A549 (cell line): Measurements from ENCODE around the gene URB2. TPM values are rescaled to one million over a fixed set of nuclear protein-coding genes. Genes with fewer than 3 reads are reported as not detected.

ENCODE experiments used
- ATAC-seq, 2 experiments: fragments of 200-7000 bp in 1 of 2; fragments of >200 bp in 1 of 2; cut with Nextera tagmentation in 1 of 2; cut with Tn5 transposase in 1 of 2; 3 replicates each; pipeline versions ENCODE4 v1.8.0 to v1.9.1; 2018 to 2020; ENCODE audit warnings: mild to moderate bottlenecking in 1 of 2, moderate library complexity in 1 of 2
- CTCF ChIA-PET: fragments of 300-600 bp; sonication (Branson Sonifier 250); formaldehyde crosslinking; extraction: SDS; loops from one replicate; lab custom pipeline; 2021; ENCODE audit warnings: antibody characterized with exemption, inconsistent platforms; lab: Yijun Ruan, JAX
- POLR2A ChIA-PET: fragments of 350-600 bp; formaldehyde crosslinking; extraction: SDS; loops from one replicate; lab custom pipeline; 2021; ENCODE audit warnings: antibody characterized with exemption, inconsistent platforms; lab: Yijun Ruan, JAX
- DNase-seq, 2 experiments: peaks; one replicate each; pipeline versions ENCODE4 v3.0.0 to v3.0.0-alpha.2; 2011 to 2016; ENCODE audit warnings: low read depth in 1 of 2, low spot score in 1 of 2
- FAIRE-seq: peaks from 2 replicates; lab custom pipeline; 2011; peaks lifted over from hg19 to GRCh38; lab: Jason Lieb, UNC
- H3K27ac ChIP-seq, 2 experiments: fragments of >200 bp; sonication (Bioruptor Twin); formaldehyde crosslinking; 3 replicates each; pipeline ENCODE4 v1.5.1; 2016 to 2017
- H3K4me1 ChIP-seq: fragments of >200 bp; sonication (Bioruptor Twin); formaldehyde crosslinking; 3 replicates; pipeline ENCODE4 v1.6.1; 2016
- H3K4me2 ChIP-seq: fragments of >200 bp; sonication (Bioruptor Twin); formaldehyde crosslinking; 3 replicates; pipeline ENCODE4 v1.6.1; 2016
- H3K4me3 ChIP-seq: fragments of >200 bp; sonication (Bioruptor Twin); formaldehyde crosslinking; 3 replicates; pipeline ENCODE4 v1.5.1; 2016
- H3K9me3 ChIP-seq: fragments of >200 bp; sonication (Bioruptor Twin); formaldehyde crosslinking; 3 replicates; pipeline ENCODE4 v1.6.1; 2016
- CBX2 ChIP-seq: fragments of 200-600 bp; sonication (generic); IDR thresholded peaks from 2 replicates; pipeline ENCODE4 v1.6.1; 2016; ENCODE audit warnings: low read depth, mild to moderate bottlenecking, borderline replicate concordance
- CBX8 ChIP-seq: fragments of 200-600 bp; sonication (generic); IDR thresholded peaks from 2 replicates; pipeline ENCODE4 v1.6.1; 2016
- CHD4 ChIP-seq: fragments of 200-600 bp; sonication (generic); IDR thresholded peaks from 2 replicates; pipeline ENCODE4 v1.6.1; 2016; ENCODE audit warnings: antibody characterized with exemption, mild to moderate bottlenecking, borderline replicate concordance
- CTCF ChIP-seq: fragments of >200 bp; sonication (Bioruptor Twin); formaldehyde crosslinking; IDR thresholded peaks from 3 replicates; pipeline ENCODE4 v1.5.1; 2016
- ESRRA ChIP-seq: fragments of 150-350 bp; IDR thresholded peaks from 2 replicates; pipeline ENCODE4 v1.6.1; 2014; ENCODE audit warnings: mild to moderate bottlenecking, low read length, borderline replicate concordance
- FOSB ChIP-seq: fragments of 250-450 bp; sonication (Bioruptor Pico); IDR thresholded peaks from 2 replicates; pipeline ENCODE4 v1.5.0; 2020; ENCODE audit warnings: mild to moderate bottlenecking, moderate library complexity
- FOSL2 ChIP-seq, 2 experiments: fragments of 450-650 bp in 1 of 2; fragments of >200 bp in 1 of 2; sonication (Bioruptor Twin) in 1 of 2; formaldehyde crosslinking; IDR thresholded peaks; 2 replicates each; pipeline versions ENCODE4 v1.5.0 to v1.6.1; 2016 to 2020; ENCODE audit warnings: mild to moderate bottlenecking in 1 of 2, moderate library complexity in 1 of 2
- HEYL ChIP-seq: fragments of 250-450 bp; sonication (Bioruptor Pico); IDR thresholded peaks from 2 replicates; pipeline ENCODE4 v1.8.0; 2021; ENCODE audit warnings: mild to moderate bottlenecking, moderate library complexity
- HOXB13 ChIP-seq: fragments of 250-450 bp; sonication (Bioruptor Pico); IDR thresholded peaks from 2 replicates; pipeline ENCODE4 v1.5.0; 2020; ENCODE audit warnings: low read depth, mild to moderate bottlenecking, moderate library complexity
- HOXB5 ChIP-seq: fragments of 250-450 bp; sonication (Bioruptor Pico); IDR thresholded peaks from 2 replicates; pipeline ENCODE4 v1.5.0; 2020; ENCODE audit warnings: mild to moderate bottlenecking, moderate library complexity
- MYC ChIP-seq: IDR thresholded peaks from 2 replicates; pipeline ENCODE4 v1.6.1; 2012; ENCODE audit warnings: mild to moderate bottlenecking, inconsistent platforms, low read length, improper control_type of control experiment, borderline replicate concordance
- NPAS2 ChIP-seq: fragments of 250-450 bp; sonication (Bioruptor Pico); IDR thresholded peaks from 2 replicates; pipeline ENCODE4 v1.8.0; 2022; ENCODE audit warnings: mild to moderate bottlenecking, moderate library complexity, borderline replicate concordance
- RAD21 ChIP-seq, 2 experiments: fragments of >200 bp in 1 of 2; sonication (Bioruptor Twin) in 1 of 2; formaldehyde crosslinking in 1 of 2; IDR thresholded peaks in 1 of 2; conservative IDR thresholded peaks in 1 of 2; 2 replicates in 1 of 2; 3 replicates in 1 of 2; pipeline ENCODE4 v1.6.1; 2012 to 2018; ENCODE audit warnings: inconsistent platforms in 1 of 2
- RCOR1 ChIP-seq: fragments of 150-350 bp; IDR thresholded peaks from 2 replicates; pipeline ENCODE4 v1.6.1; 2014; ENCODE audit warnings: antibody characterized with exemption, low read length, low read depth
- RFX5 ChIP-seq: fragments of 450-650 bp; IDR thresholded peaks from 2 replicates; pipeline ENCODE4 v1.7.1; 2014; ENCODE audit warnings: antibody characterized with exemption, mild to moderate bottlenecking, moderate library complexity
- SREBF2 ChIP-seq: fragments of 450-650 bp; IDR thresholded peaks from 2 replicates; pipeline ENCODE4 v1.6.1; 2014; ENCODE audit warnings: mild to moderate bottlenecking, moderate library complexity
- TFCP2L1 ChIP-seq: fragments of 250-450 bp; sonication (Bioruptor Pico); IDR thresholded peaks from 2 replicates; pipeline ENCODE4 v1.5.0; 2021; ENCODE audit warnings: mild to moderate bottlenecking
- ZFP36 ChIP-seq: fragments of 450-650 bp; IDR thresholded peaks from 2 replicates; pipeline ENCODE4 v1.6.1; 2014; ENCODE audit warnings: borderline replicate concordance; ENCODE audit not compliant: partially characterized antibody
- ZSCAN20 ChIP-seq: fragments of 250-450 bp; sonication (Bioruptor Pico); IDR thresholded peaks from 2 replicates; pipeline ENCODE4 v1.8.0; 2022; ENCODE audit warnings: mild to moderate bottlenecking, moderate library complexity
- WGBS: methylation state at CpG from one replicate; pipeline ENCODE4 v1.1.6; 2017; ENCODE audit errors: missing lambda C conversion rate; 5-methylcytosine and 5-hydroxymethylcytosine counted together
- polyA plus RNA-seq, 4 experiments: library from polyadenylated mRNA; depleted of rRNA in 3 of 4; stranded (reverse); fragments of >200 nt; fragmentation: RNase III in 1 of 4; extraction: RNeasy Plus Mini Kit Qiagen cat#74134 plus additional on column Dnase treatment in 1 of 4; gene quantifications; 2 replicates in 3 of 4; 3 replicates in 1 of 4; pipeline ENCODE4 v1.2.3, GENCODE V29; 2011 to 2017
- TF ChIP-seq, protein P1 (sequence below): IDR thresholded peaks from 2 replicates; pipeline ENCODE4 v1.6.1; 2012
- TF ChIP-seq, protein P2 (sequence below): fragments of >200 bp; sonication (Bioruptor Twin); formaldehyde crosslinking; IDR thresholded peaks from 2 replicates; pipeline ENCODE4 v1.6.1; 2016
- TF ChIP-seq, protein P3 (sequence below): fragments of 250-450 bp; sonication (Bioruptor Pico); IDR thresholded peaks from 2 replicates; pipeline ENCODE4 v1.5.0; 2020; ENCODE audit warnings: low read depth, mild to moderate bottlenecking, moderate library complexity

URB2 gene
- polyA plus RNA-seq, 2 of the 4 experiments (the other 2 are of a cell fraction): 13.7 to 15.7 TPM

- ChIA-PET POLR2A (no interaction called here), CTCF (interaction anchor here (0.6 to 4.3 kb wide), 2 partner anchors 11 to 123 kb away, joined by 3 to 26 read pairs; no protein-coding TSS in a partner anchor)
- DNase-seq (no peak), ATAC-seq (no peak), FAIRE-seq (no peak)
- WGBS: 94% methylated on average over 4 of the region's 4 CpGs
- TF ChIP-seq ZFP36: no peak
- no peak for TF ChIP-seq HOXB13 (CRISPR knock-in tag)
- TF ChIP-seq ZSCAN20 (CRISPR knock-in tag): no peak
- TF ChIP-seq RAD21 (conservative IDR thresholded peaks at IDR 0.05 in 1 of 2, IDR thresholded peaks at IDR 0.05 in 1 of 2): no peak
- TF ChIP-seq RCOR1: no peak
- TF ChIP-seq FOSL2 (IDR thresholded peaks at IDR 0.05): no peak
- TF ChIP-seq FOSL2 (CRISPR knock-in tag; IDR thresholded peaks at IDR 0.05): no peak
- no peak for TF ChIP-seq ESRRA
- TF ChIP-seq, protein P1, sequence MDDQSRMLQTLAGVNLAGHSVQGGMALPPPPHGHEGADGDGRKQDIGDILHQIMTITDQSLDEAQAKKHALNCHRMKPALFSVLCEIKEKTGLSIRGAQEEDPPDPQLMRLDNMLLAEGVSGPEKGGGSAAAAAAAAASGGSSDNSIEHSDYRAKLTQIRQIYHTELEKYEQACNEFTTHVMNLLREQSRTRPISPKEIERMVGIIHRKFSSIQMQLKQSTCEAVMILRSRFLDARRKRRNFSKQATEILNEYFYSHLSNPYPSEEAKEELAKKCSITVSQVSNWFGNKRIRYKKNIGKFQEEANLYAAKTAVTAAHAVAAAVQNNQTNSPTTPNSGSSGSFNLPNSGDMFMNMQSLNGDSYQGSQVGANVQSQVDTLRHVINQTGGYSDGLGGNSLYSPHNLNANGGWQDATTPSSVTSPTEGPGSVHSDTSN: no peak
- TF ChIP-seq CHD4: no peak
- TF ChIP-seq RFX5: no peak
- TF ChIP-seq CTCF: no peak
- no peak for TF ChIP-seq SREBF2
- TF ChIP-seq, protein P2, sequence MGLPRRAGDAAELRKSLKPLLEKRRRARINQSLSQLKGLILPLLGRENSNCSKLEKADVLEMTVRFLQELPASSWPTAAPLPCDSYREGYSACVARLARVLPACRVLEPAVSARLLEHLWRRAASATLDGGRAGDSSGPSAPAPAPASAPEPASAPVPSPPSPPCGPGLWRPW: no peak
- no peak for TF ChIP-seq CBX2
- no peak for TF ChIP-seq FOSB (CRISPR knock-in tag)
- TF ChIP-seq CBX8: no peak
- TF ChIP-seq TFCP2L1: no peak
- H3K4me2 ChIP-seq: no peak overlapping the region
- no peaks in the 10 kb centered on the region for H3K9me3 ChIP-seq
- no peak overlapping the region for H3K4me3 ChIP-seq
- no peaks in the 10 kb centered on the region for H3K4me1 ChIP-seq
- H3K27ac ChIP-seq: no peak overlapping the region
These were observed 24.0 kb downstream of the URB2 start for GRCh38 chr1:229650045-229650444.

- no peak overlapping the region for H3K27ac ChIP-seq
- POLR2A ChIA-PET: no interaction called here
- 94% methylated on average over 3 of the region's 3 CpGs for WGBS
- FAIRE-seq: no peak
- H3K9me3 ChIP-seq: no peaks in the 10 kb centered on the region
- TF ChIP-seq MYC (no peak), NPAS2 (CRISPR knock-in tag) (no peak), CHD4 (no peak), FOSB (CRISPR knock-in tag) (no peak), RCOR1 (no peak), ESRRA (no peak), HOXB5 (no peak), HEYL (no peak)
- TF ChIP-seq, protein P3, sequence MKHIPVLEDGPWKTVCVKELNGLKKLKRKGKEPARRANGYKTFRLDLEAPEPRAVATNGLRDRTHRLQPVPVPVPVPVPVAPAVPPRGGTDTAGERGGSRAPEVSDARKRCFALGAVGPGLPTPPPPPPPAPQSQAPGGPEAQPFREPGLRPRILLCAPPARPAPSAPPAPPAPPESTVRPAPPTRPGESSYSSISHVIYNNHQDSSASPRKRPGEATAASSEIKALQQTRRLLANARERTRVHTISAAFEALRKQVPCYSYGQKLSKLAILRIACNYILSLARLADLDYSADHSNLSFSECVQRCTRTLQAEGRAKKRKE (CRISPR knock-in tag): no peak
- H3K4me2 ChIP-seq: no peak overlapping the region
- no peak overlapping the region for H3K4me3 ChIP-seq
- ATAC-seq: no peak
- DNase-seq: no peak
- no peaks in the 10 kb centered on the region for H3K4me1 ChIP-seq
- CTCF ChIA-PET: interaction anchor here (0.9 to 4.3 kb wide), 2 partner anchors 9 to 28 kb away, joined by 3 to 26 read pairs; no protein-coding TSS in a partner anchor
These were observed 25.5 kb downstream of the URB2 start for GRCh38 chr1:229651546-229651945.
